Inferior parietal cortex (tissue), 1 donor: ENCODE data around the gene FBXO3.
"Not testable (repeated sequence)": the region's sequence is repeated elsewhere in the genome, so short reads cannot be mapped to it uniquely, and the experiment has no call there.

Experiments used
- DNase-seq: peaks from one replicate; pipeline ENCODE4 v3.0.0-alpha.2; 2016; ENCODE audit errors: extremely low spot score

FBXO3 gene

GRCh38 chr11:33773987-33774735, at the start of gene FBXO3:
Gene FBXO3, minus strand, starts transcription at chr11:33774520. Its CDS starts 23 bp downstream, at chr11:33774497.
- DNase-seq, result peak; percentile 80

DNA sequence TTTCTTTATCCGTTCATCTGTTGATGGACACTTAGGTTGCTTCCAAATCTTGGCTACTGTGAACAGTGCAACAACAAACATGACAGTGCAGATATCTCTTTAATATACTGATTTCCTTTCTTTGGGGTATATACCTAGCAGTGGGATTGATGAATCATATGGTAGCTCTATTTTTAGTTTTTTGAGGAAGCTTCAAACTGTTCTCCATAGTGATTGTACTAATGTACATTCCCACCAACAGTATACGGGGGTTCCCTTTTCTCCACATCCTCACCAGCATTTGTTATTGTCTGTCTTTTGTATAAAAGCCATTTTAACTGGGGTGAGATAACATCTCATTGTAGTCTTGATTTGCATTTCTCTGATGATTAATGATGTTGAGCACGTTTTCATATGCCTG, 48.7 kb upstream of the FBXO3 start:
- not testable (repeated sequence) for DNase-seq

DNA sequence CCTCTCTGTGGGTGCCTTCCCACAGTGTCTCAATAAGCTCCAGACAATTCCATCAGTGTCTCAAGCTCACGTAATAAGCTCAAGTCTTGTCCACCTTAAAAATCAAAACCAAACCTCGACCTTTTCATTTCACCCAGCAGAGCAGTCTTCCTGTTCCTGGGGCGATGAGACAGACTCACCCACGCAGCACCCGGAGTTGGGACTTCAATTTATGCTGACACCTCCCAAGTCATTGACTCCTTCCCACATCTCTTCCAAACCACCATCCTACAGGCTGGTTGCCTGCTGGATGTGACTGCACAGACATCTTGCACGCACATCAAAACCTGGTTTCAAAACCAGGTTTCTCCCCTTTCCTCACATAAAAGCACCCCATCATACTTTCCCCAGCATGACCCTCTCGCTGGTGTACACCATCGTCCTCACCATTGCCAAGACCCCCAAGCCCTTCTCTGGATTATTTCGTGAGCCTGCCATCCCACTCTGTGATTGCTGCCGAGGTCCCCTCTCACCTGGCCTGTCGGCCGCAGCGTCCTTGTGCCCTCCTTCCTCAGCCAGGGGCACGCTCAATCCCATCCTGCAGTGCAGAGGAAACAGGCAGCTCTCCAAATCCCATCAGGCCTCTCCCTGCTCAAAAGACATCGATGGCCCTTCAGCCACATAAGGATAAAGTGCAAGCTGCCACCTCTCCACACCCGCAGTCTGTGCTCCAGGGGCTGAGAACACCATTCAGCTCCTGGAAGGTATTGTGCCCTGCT, 45.1 kb upstream of the FBXO3 start:
- no peak for DNase-seq

GRCh38 chr11:33808228-33808828, 34.0 kb upstream of the FBXO3 start:
- DNase-seq, result peak; percentile 94

DNA sequence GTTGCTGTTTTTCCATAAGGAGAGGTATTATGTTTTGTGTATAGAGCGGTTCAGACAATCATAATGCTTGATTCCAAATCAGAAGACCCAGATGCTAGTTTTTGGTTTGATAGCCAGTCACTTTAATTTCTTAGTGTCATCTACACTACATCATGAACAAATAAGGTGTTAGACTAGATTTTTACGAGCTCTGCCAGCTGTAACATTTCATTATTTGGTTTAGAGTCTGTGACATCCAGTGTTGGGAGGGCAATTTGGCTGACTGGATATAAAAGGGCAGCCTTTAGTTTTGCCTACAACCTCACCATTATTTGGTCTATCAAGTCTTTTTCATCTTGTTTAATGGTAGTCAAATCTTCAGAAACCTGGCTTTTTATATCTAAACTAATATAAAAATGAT, 30.2 kb upstream of the FBXO3 start:
- no peak for DNase-seq

DNA sequence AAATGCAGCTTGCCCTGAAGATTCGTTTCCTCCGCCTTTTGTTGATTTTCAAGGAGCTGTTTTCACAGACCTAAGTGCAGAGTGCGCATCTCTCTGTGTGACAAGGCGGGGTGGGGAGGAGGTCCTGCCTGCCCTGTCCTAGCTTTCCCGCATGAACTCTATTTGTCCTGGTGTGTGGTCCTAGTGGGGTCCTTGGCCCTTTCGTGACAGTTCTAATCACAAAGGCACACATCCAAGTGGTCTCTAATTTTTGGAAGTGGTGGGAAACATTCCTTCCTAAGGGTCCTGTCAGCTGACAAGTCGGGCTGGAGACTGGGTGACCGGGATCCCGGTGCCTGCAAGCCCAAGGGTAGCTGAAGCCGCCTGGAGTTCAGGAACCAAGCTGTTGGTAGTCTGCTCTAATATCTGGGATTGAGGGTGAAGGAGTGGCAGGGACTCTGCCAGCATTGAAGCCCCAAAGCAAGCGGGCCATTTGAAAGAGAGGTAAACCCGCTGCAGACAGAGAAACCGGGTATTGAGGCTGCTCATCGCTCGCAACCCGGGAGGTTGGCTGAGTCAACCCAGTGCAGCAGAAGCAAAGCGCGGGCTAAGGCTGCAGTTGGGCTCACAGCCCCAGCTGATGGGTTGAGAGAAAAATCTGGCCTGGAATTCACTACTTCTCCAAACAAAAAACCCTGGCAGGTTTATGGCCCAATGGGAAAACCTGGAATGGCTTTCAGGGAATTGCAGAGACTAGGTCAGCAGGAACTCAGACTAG, 28.1 kb upstream of the FBXO3 start:
- peak; percentile 57 for DNase-seq

DNA sequence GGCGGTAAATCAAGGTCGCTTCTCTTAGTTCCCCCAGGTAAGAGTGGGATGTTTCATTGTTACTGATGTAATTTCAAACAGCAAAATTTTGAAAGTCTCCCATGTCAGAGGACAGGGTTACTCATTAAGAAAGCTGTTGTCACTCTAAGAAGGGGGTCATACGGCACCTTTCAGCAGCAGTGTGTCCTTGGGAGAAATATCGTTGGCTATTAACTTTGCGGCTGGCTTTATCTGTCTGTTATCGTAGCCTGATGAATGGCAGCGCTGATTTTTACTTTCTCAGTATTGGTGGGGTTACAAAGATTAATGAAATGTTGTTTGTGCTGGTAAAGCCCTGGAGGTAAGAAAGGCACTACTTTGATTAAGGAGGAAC, 27.5 kb upstream of the FBXO3 start:
- no peak for DNase-seq

DNA sequence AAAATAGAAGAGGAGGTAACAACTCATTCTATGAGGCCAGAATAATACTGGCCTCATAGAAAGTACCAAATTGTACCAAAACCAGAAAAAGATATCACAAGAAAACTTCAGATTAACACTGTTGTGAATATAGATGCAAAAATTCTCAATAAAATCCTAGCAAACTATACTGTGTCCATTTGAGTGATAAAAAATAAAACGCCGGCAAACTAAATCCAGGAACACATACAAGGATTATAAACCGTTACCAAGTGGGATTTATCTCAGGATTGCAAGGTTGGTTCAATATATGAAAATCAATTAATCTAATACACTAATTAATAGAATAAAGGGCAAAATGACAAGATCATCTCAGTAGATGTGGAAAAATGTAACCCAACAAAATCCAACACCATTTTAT, 23.6 kb upstream of the FBXO3 start:
- DNase-seq, result no peak

- DNase-seq, result no peak
Measured at GRCh38 chr11:33790040-33790439, 15.7 kb upstream of the FBXO3 start.

DNA sequence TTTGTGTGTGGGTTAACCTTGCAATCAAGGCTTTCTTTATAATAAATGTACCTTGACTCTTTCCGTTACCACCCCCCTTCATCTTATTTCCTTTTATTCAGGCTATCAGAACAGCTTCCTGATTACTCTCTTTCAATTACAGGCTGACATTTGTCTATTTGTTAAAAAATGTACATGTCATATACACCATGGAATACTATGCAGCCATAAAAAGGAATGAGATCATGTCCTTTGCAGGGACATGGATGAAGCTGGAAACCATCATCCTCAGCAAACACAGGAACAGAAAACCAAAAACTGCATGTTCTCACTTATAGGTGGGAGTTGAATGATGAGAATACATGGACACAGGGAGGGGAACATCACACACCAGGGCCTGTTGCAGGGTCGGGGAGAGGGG, 13.8 kb upstream of the FBXO3 start:
- not testable (repeated sequence) for DNase-seq

DNA sequence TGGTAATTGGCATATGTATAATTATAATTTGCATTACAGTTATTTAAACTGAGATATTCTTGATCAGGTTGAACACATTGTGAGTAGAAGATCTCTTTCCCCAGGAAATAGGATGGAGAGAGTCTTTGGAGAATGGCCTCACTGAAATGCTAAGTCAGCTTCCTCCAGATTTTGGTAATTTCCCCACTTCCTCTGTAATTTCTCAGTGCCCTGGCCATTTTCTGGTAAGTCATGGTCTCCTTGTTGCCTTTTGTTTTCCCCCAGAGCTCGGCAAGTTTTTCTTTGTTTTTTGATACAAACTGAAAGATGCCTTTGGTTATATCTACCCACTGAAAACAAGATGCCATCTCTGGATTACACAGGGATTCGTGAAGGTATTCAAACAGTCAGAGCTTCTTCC, 12.8 kb upstream of the FBXO3 start:
- DNase-seq, result no peak

GRCh38 chr11:33785609-33786008, 11.3 kb upstream of the FBXO3 start:
- no peak for DNase-seq

- DNase-seq, result no peak
Measured at GRCh38 chr11:33779849-33780528, 5.7 kb upstream of the FBXO3 start.

DNA sequence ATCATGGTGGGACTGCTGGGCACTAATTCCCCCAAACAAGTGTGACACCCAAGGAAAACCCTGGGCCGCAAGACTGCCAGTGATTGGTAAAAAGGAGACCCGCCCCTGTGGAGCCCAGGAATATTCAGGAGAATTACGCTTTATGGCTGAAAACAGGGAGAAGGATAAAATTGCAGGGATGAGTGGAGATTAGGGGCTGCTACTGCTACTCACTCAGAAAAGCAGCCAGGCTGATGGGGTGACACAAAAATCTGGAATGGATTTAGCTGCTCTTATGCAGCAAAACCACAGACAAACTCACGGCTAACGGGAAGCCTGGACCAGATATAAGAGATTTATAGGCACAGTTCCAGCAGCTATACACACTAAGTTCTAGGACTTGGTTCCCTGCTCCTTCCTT, 4.4 kb upstream of the FBXO3 start:
- no peak for DNase-seq

GRCh38 chr11:33777906-33778305, 3.6 kb upstream of the FBXO3 start:
- no peak for DNase-seq

DNA sequence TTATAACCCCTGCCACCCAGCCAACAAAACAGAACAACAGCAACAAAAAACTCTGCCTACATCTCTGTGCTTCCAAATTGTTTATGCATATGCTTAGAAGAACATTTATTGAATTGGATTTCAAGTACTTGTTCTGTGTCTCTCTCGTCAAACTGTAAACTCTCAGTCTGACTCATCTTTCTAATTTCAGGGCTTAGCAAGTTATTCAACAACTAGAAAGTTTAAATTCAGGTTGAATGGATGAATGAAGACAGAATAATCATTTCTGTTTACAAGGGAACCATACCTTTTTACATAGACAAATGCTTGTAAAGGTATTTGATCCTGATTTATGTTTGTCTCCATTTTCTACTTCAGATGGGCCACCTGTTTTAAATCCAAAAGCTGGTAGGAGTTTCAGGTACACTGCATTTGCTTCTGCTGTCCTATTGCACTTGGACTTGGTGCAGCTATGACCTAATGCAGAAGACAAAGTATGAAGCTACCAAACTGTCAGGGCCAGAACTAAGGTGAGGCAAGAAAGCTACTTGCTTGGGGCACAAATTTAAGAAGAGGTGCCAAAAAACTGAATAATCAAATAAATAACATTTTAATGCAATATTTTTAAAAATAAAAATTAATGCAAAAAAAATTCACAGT, 1.6 kb upstream of the FBXO3 start:
- no peak for DNase-seq

DNA sequence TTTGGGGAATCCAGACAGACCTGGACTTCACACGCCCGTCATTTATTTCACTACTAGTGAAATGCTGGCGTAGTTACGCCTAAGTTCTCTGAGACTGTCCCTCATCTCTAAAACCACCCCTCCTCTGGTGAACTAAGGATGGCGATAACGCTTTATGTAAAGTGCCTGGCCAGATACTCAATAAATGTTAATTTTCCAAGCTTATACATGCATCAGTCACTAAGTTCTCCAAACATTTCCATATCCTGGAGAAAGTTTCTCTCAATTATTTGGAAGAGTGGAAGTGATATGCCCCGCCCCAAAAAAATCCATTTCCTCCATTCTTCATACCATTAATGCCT, 1.1 kb upstream of the FBXO3 start:
- DNase-seq, result no peak

DNA sequence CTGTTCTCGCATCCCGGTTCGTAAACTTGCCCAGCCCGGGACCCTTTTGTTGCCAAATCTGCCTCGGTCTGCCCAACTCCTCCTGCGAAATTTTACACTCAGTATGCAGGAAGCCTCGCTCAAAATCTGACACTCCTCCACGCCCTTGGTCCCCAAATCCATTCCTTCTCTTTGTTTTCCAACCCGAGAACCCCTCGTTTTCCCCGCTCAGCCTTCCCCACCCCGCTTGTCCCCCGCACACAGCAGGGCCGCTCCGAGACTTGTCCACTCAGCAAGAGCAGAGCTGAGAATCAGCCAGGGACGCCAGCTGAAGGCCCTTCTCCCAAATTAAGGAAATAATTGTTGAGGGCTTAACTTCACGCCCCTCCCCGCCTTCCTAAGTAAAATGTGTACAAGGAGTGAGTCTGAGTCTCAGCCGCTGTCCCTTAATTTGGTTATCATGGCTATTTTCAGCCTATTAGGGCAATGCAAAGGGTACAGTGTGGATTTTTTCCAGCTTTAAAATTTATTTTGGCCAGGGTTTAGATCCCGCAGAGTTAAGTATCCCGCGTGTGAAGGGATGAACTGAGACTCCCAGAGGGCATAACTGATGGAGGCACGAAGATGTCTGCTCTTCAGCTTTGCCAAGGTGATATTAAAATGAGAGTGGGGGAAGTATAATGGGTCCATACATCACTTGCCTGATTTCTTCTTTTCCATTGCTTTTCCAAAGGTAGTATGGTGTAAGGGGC, 581 bp upstream of the FBXO3 start:
- no peak for DNase-seq

- peak; percentile 29 for DNase-seq
Measured at GRCh38 chr11:33773404-33773986, 825 bp downstream of the FBXO3 start.

DNA sequence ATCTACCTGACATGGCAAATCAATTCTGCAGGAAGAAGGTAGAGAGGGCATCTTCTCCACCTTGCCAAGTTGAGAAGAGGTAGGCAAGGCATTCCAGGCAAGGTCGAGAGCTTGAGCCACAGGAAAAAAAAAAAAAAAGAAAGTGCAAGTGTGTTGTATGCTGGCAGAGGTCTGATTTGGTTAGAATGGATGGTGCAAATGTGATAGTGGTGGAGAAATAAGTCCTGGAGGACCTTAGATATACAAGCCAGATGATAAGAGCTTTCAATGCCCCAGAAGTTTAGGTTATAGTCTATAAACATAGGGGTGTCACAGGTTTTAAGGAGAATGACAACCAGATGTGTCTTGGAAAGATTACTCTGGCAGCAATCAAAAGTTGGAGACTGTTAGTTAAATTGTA, 1.4 kb downstream of the FBXO3 start:
- no peak for DNase-seq
